ENCODE measurements around the gene PEF1. TPM values are rescaled to one million over a fixed set of nuclear protein-coding genes. Genes with fewer than 3 reads are reported as not detected.

PEF1 gene
- total RNA-seq, 4 donors from 2014 or later: 48.4 to 72.1 (median 61.9) TPM

DNA sequence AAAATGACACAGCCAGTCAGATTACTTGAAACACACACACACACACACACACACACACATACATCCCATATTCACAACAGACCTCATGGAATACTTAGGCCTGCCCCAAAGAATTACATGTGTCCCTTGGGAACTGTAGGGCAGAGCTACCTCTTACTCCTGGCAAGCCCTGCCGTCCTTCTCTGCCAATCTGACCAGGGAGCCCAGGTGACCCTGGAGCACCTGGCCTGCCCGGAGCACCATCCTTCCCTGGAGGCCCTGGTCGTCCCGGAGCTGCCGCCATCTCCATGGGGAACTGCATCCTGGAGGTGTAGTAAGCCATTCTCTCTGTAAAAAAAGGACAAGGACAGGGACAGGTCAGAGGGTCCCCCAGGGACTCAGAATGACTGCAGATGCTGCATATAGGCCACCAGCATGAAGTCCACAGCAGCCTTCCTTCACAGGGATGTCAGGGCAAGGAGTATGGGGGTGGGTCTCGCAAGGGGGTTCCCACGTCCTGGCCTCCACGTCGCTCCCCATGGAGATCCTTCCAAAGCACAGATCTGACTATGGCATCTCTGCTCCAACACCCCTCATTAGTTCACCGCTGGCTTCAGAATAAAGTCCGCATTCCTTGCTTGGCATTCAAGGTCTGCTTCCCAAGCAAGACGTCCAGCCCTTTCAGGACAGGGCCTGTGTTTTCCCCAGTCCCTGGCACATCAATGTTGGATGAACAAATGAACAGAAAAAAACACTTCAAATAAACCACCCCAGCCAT lies 9.2 kb upstream of the PEF1 start:
- Histone ChIP-seq H3K4me3 (no peak overlapping the region), H3K27me3 (no peaks in the 10 kb centered on the region), H3K27ac (no peak overlapping the region), H3K36me3 (no peaks in the 10 kb centered on the region), H3K4me1 (no peaks in the 10 kb centered on the region), H3K9me3 (no peaks in the 10 kb centered on the region)
- TF ChIP-seq POLR2A (IDR thresholded peaks at IDR 0.05): no peak
- TF ChIP-seq, protein P1, sequence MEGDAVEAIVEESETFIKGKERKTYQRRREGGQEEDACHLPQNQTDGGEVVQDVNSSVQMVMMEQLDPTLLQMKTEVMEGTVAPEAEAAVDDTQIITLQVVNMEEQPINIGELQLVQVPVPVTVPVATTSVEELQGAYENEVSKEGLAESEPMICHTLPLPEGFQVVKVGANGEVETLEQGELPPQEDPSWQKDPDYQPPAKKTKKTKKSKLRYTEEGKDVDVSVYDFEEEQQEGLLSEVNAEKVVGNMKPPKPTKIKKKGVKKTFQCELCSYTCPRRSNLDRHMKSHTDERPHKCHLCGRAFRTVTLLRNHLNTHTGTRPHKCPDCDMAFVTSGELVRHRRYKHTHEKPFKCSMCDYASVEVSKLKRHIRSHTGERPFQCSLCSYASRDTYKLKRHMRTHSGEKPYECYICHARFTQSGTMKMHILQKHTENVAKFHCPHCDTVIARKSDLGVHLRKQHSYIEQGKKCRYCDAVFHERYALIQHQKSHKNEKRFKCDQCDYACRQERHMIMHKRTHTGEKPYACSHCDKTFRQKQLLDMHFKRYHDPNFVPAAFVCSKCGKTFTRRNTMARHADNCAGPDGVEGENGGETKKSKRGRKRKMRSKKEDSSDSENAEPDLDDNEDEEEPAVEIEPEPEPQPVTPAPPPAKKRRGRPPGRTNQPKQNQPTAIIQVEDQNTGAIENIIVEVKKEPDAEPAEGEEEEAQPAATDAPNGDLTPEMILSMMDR (IDR thresholded peaks at IDR 0.05): no peak
- DNase-seq: no peak
- intact Hi-C loops (cut with DNase I; ENCODE audit: low total_unique reads): no loop called here

DNA sequence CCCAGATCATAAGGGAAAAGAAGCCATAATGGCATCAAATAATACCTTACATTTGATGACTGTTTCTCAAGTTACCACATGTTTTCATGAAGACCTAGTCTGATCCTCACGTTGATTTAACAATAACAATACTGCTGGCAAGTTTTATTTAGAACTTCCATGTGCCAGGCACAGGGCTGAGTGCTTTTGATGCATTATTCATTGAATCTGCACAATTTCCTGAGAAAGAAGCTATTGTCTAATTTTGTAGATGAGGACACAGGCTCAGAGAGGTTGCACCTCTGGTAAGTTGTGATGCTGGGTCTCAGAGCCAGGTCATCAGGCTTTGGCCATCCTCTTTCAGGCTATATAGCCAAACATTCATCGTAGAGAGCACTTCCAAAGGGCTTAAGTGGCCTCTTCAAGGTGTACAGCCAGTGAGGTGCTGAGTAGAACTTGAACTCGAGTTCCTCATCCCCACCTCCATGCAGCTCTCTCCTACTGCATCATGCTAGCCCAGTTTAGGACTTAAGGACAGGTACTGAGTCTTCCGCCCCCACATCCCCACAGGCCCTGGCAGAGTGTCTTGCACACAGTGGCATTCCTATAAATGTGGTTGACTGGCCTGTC lies 8.3 kb upstream of the PEF1 start:
- intact Hi-C loops (cut with DNase I; ENCODE audit: low total_unique reads): no loop called here
- Histone ChIP-seq H3K4me1 (no peaks in the 10 kb centered on the region), H3K36me3 (no peaks in the 10 kb centered on the region), H3K9me3 (no peaks in the 10 kb centered on the region), H3K27me3 (no peaks in the 10 kb centered on the region), H3K4me3 (no peak overlapping the region), H3K27ac (no peak overlapping the region)
- no peak for DNase-seq
- TF ChIP-seq POLR2A (IDR thresholded peaks at IDR 0.05): no peak
- TF ChIP-seq, protein P1 (IDR thresholded peaks at IDR 0.05): no peak

- no peak for DNase-seq
- Histone ChIP-seq H3K4me1 (no peaks in the 10 kb centered on the region), H3K36me3 (no peaks in the 10 kb centered on the region), H3K9me3 (no peaks in the 10 kb centered on the region), H3K4me3 (no peak overlapping the region), H3K27ac (peak overlapping the region; percentile 56 to 77), H3K27me3 (no peaks in the 10 kb centered on the region)
- TF ChIP-seq, protein P1 (IDR thresholded peaks at IDR 0.05): no peak
- TF ChIP-seq POLR2A (IDR thresholded peaks at IDR 0.05): no peak
- intact Hi-C loops (cut with DNase I; ENCODE audit: low total_unique reads): no loop called here
These were observed 7.1 kb upstream of the PEF1 start for GRCh38 chr1:31651766-31652165.

DNA sequence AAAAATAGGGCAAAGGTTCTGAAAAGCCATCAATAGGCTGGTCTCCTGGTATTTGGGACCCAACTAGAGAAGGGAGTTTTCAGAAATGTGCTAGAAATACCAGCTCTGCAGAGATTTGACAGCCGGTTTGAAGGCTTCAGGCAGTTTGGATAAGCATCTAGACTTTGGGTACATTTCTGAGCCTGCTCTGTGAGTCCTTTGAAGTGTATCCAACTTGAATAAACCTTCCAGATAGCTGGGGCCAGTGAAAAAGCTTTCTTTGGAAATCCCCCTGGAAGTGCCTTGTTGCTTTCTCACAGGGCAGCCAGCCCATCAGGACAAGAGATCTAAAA lies 6.4 kb upstream of the PEF1 start:
- intact Hi-C loops (cut with DNase I; ENCODE audit: low total_unique reads): no loop called here
- Histone ChIP-seq H3K9me3 (no peaks in the 10 kb centered on the region), H3K4me1 (no peaks in the 10 kb centered on the region), H3K36me3 (no peaks in the 10 kb centered on the region), H3K27ac (peak overlapping the region; percentile 56 to 77), H3K4me3 (no peak overlapping the region), H3K27me3 (no peaks in the 10 kb centered on the region)
- DNase-seq: peak in 1 of 2 donors; percentile 44
- TF ChIP-seq, protein P1 (IDR thresholded peaks at IDR 0.05): no peak
- TF ChIP-seq POLR2A (IDR thresholded peaks at IDR 0.05): no peak
